Gastrocnemius medialis (tissue), 4 donors: Measurements from ENCODE around the gene CCDC82.

ENCODE experiments used
- POLR2A ChIP-seq, 2 donors: fragments of 450-650 bp; IDR thresholded peaks; one replicate each; pipeline ENCODE4 v1.6.1; 2017; ENCODE audit warnings: antibody characterized with exemption in 2 of 2, mild to moderate bottlenecking in 2 of 2, moderate library complexity in 2 of 2
- TF ChIP-seq, protein P1 (sequence below), 5 experiments: fragments of 450-650 bp in 3 of 5; fragments of 200-600 bp in 2 of 5; sonication (generic) in 2 of 5; IDR thresholded peaks in 4 of 5; conservative IDR thresholded peaks in 1 of 5; 1 replicate in 4 of 5; 2 replicates in 1 of 5; pipeline ENCODE4 v1.5.1; 2016 to 2019; ENCODE audit warnings: antibody characterized with exemption in 5 of 5, mild to moderate bottlenecking in 3 of 5, moderate library complexity in 3 of 5

DNA sequence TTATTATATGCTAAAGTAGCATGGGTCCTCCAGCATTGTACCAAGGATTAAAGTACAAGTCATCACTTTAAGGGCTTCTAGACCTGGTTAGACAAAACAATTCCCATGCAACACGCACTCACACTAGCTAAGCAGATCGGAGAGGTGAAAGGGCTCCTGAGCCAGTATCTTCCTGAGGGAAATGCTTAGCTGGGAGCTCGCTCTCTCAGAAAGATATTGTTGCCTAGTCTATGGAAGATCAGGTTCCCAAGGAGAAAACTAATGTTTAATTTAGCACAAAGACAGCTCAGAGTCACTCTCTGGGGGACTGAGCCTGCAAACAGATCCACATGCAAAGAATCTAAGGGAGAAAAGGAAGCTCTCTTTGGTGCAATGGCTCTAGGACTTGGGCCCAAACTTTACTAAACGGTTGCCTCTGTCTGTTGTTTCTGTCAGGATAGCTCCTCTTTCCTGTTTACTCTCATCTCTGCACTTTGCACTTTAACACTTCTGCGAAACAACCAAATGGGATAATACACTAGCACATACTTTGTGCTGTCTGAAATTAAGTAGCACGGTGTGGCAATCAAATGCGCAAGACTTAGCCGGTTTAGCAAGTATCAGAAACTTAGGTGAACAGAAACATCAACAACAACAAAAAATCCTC, 57.5 kb downstream of the CCDC82 start:
- TF ChIP-seq, protein P1, sequence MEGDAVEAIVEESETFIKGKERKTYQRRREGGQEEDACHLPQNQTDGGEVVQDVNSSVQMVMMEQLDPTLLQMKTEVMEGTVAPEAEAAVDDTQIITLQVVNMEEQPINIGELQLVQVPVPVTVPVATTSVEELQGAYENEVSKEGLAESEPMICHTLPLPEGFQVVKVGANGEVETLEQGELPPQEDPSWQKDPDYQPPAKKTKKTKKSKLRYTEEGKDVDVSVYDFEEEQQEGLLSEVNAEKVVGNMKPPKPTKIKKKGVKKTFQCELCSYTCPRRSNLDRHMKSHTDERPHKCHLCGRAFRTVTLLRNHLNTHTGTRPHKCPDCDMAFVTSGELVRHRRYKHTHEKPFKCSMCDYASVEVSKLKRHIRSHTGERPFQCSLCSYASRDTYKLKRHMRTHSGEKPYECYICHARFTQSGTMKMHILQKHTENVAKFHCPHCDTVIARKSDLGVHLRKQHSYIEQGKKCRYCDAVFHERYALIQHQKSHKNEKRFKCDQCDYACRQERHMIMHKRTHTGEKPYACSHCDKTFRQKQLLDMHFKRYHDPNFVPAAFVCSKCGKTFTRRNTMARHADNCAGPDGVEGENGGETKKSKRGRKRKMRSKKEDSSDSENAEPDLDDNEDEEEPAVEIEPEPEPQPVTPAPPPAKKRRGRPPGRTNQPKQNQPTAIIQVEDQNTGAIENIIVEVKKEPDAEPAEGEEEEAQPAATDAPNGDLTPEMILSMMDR (IDR thresholded peaks at IDR 0.05 in 4 of 5, conservative IDR thresholded peaks at IDR 0.05 in 1 of 5), result no peak
- TF ChIP-seq POLR2A (IDR thresholded peaks at IDR 0.05), result no peak
